Limb (tissue), 2 donors: ENCODE measurements around the gene PISD.
A peak's percentile ranks its signal among the peaks of the same experiment; 100 is the strongest.

Experiments
- DNase-seq, 2 donors: peaks; one replicate each; pipeline ENCODE4 v3.0.0-alpha.2; 2016; ENCODE audit errors: extremely low spot score in 2 of 2

Gene PISD

GRCh38 chr22:31652911-31653684 is 8.9 kb downstream of the PISD start:
- no peak for DNase-seq

GRCh38 chr22:31652088-31652487 is 9.9 kb downstream of the PISD start:
- no peak for DNase-seq

GRCh38 chr22:31651664-31652063 is 10.4 kb downstream of the PISD start:
- no peak for DNase-seq

GRCh38 chr22:31650391-31650790 is 11.6 kb downstream of the PISD start:
- no peak for DNase-seq

- no peak for DNase-seq
These were observed 14.3 kb downstream of the PISD start for GRCh38 chr22:31647523-31648320.

- DNase-seq, result no peak
These were observed 14.9 kb downstream of the PISD start for GRCh38 chr22:31647066-31647465.

GRCh38 chr22:31646186-31647019 is 15.6 kb downstream of the PISD start:
- no peak for DNase-seq

- DNase-seq, result no peak
These were observed 22.5 kb downstream of the PISD start for GRCh38 chr22:31639436-31640039.

- DNase-seq, result no peak
These were observed 24.0 kb downstream of the PISD start for GRCh38 chr22:31637891-31638618.

GRCh38 chr22:31637447-31637890 is 24.5 kb downstream of the PISD start:
- no peak for DNase-seq

- no peak for DNase-seq
These were observed 26.2 kb downstream of the PISD start for GRCh38 chr22:31635638-31636306.

GRCh38 chr22:31631436-31631835 is 30.6 kb downstream of the PISD start:
- DNase-seq, result no peak

GRCh38 chr22:31630331-31631329 is 31.4 kb downstream of the PISD start:
- DNase-seq, result peak; percentile 61 to 85

GRCh38 chr22:31629741-31630184 is 32.3 kb downstream of the PISD start:
- no peak for DNase-seq

GRCh38 chr22:31628969-31629708 is 32.9 kb downstream of the PISD start:
- DNase-seq, result no peak

GRCh38 chr22:31628362-31628761 is 33.7 kb downstream of the PISD start:
- DNase-seq, result no peak

GRCh38 chr22:31627223-31627731 is 34.7 kb downstream of the PISD start:
- DNase-seq, result no peak
